ENCODE results near the gene NOC2L. TPM values are rescaled to one million over a fixed set of nuclear protein-coding genes. Genes with fewer than 3 reads are reported as not detected.

The NOC2L gene
- total RNA-seq, 1 donor from 2014 or later: 69.8 TPM

DNA sequence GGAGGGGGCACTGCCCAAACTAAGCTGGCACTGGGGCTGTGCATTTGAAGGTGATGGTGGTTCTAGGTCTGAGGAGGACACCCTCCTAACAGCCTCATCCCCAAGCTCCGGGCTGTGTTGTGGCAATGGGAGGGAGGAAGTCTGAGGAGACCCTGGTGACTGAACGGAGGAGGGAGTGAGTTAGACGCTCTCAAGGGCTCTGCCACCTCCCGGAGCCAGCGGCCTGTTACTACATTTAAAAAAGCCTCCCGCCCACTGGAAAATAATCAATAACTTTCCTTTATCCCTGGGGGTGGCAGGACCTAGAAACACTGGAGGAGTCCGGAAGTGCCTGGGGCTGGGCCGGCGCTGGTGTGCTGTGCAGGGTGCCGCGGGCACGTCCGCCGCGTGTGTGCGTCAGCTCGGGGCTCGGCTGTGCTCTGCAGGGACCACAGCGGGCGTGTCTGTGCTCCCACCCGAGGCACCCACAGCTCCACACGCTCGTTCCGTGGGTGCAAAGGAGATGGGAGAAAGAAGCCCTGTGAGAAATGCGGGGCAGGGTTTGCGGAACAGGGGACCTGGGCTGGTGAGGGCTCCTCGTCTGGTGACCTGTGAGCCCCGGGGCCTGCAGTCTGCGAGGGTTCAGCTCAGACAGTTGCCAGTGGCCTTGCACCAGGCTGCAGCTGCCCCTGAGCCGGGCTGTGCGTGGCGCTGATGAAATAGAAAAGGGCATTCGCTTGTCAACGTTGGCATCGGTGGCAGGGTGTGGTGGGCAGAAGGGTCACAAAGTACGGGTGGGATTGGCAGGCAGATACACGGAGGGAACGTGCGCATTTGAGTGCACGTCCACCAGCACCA, 30.0 kb downstream of the NOC2L start:
- Mint-ChIP-seq H3K4me3 (no peak overlapping the region), H3K4me1 (peaks cover 55% of the 10 kb centered on the region), H3K9me3 (no peaks in the 10 kb centered on the region), H3K36me3 (peaks cover 9% of the 10 kb centered on the region), H3K27me3 (ENCODE audit: low read depth) (no peaks in the 10 kb centered on the region), H3K27ac (no peak overlapping the region)
- no peak for DNase-seq (ENCODE audit: low spot score in 2 of 2, unreplicated experiment in 2 of 2)
- no peak for TF ChIP-seq CTCF (IDR thresholded peaks at IDR 0.05; ENCODE audit: unreplicated experiment)

GRCh38 chr1:927748-928147, 31.3 kb downstream of the NOC2L start:
- Mint-ChIP-seq H3K4me3 (peak overlapping the region; percentile 78), H3K27ac (no peak overlapping the region), H3K36me3 (peaks cover 9% of the 10 kb centered on the region), H3K9me3 (no peaks in the 10 kb centered on the region), H3K4me1 (peaks cover 53% of the 10 kb centered on the region), H3K27me3 (ENCODE audit: low read depth) (no peaks in the 10 kb centered on the region)
- no peak for TF ChIP-seq CTCF (IDR thresholded peaks at IDR 0.05; ENCODE audit: unreplicated experiment)
- DNase-seq (ENCODE audit: low spot score in 2 of 2, unreplicated experiment in 2 of 2): no peak

- no peaks in the 10 kb centered on the region for H3K9me3 Mint-ChIP-seq
- no peak for TF ChIP-seq CTCF (IDR thresholded peaks at IDR 0.05; ENCODE audit: unreplicated experiment)
- H3K27me3 Mint-ChIP-seq (ENCODE audit: low read depth): no peaks in the 10 kb centered on the region
These were observed 31.8 kb downstream of the NOC2L start for GRCh38 chr1:927234-927633.

GRCh38 chr1:925561-926421, 33.3 kb downstream of the NOC2L start:
- DNase-seq (ENCODE audit: low spot score in 2 of 2, unreplicated experiment in 2 of 2): no peak
- H3K4me1 Mint-ChIP-seq: peaks cover 53% of the 10 kb centered on the region
- H3K4me3 Mint-ChIP-seq: peak overlapping the region; percentile 78
- H3K9me3 Mint-ChIP-seq: no peaks in the 10 kb centered on the region
- H3K36me3 Mint-ChIP-seq: peaks cover 5% of the 10 kb centered on the region
- no peaks in the 10 kb centered on the region for H3K27me3 Mint-ChIP-seq (ENCODE audit: low read depth)
- TF ChIP-seq CTCF (IDR thresholded peaks at IDR 0.05; ENCODE audit: unreplicated experiment): no peak
- peak overlapping the region; percentile 50 for H3K27ac Mint-ChIP-seq

More at GRCh38 chr1:927234-927633, 31.8 kb downstream of the NOC2L start:
- no peak overlapping the region for H3K27ac Mint-ChIP-seq
- no peak for DNase-seq (ENCODE audit: low spot score in 2 of 2, unreplicated experiment in 2 of 2)
- H3K4me3 Mint-ChIP-seq: peak overlapping the region; percentile 78
- peaks cover 53% of the 10 kb centered on the region for H3K4me1 Mint-ChIP-seq
- H3K36me3 Mint-ChIP-seq: peaks cover 9% of the 10 kb centered on the region

DNA sequence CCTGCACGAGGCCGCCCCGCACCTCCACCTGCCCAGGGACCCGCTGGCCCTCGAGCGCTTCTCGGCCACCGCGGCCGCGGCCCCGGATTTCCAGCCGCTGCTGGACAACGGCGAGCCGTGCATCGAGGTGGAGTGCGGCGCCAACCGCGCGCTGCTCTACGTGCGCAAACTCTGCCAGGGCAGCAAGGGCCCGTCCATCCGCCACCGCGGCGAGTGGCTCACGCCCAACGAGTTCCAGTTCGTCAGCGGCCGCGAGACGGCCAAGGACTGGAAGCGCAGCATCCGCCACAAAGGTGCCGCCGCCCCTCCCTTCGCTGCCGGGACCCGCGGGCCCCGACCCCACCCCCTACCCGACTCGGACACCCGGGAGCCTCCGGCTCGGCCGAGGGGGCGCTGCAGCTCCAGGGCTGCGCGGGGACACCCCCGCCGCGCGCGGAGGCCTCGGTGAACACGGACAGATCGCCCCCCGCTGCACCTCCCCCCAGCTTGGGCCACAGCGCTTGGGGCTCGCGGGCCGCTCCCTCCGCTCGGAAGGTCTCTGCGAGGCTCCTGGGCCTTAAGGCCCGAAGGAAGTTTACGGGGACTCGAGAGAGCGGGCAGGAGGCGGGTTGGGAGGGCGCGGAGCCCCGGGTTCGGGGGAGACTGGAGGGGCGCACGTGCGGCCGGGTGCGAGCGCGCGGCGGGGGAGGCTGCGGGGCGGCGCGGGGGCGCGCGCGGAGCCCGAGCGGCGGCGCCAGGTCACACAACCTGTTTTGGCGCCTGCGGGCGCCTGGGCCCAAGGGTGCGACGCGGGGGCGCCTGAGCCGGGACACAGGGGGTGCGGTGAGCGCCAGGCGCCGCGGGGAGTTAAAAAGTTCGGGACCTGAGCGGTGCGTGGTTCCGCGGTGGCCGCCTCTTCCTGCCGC, 34.1 kb downstream of the NOC2L start:
- Mint-ChIP-seq H3K4me1 (peaks cover 61% of the 10 kb centered on the region), H3K27me3 (ENCODE audit: low read depth) (no peaks in the 10 kb centered on the region), H3K36me3 (peaks cover 5% of the 10 kb centered on the region), H3K4me3 (peak overlapping the region; percentile 78), H3K27ac (no peak overlapping the region), H3K9me3 (no peaks in the 10 kb centered on the region)
- no peak for DNase-seq (ENCODE audit: low spot score in 2 of 2, unreplicated experiment in 2 of 2)
- TF ChIP-seq CTCF (IDR thresholded peaks at IDR 0.05; ENCODE audit: unreplicated experiment): no peak

Measured in mesothelial cell of epicardium (in vitro differentiated cells).